ENCODE measurements around the gene MAML2.

Gene MAML2

GRCh38 chr11:96342961-96343711, at the start of gene MAML2:
Gene MAML2, minus strand, starts transcription at chr11:96343195. Its CDS starts 1,300 bp downstream, at chr11:96341895.
- no peak for TF ChIP-seq ZNF274 (IDR thresholded peaks at IDR 0.05; ENCODE audit: low read depth, low read length)
- H3K4me3 ChIP-seq (ENCODE audit: low read length), result peak within 1 kb of the TSS; percentile 100

GRCh38 chr11:96391698-96392307, 48.8 kb upstream of the MAML2 start:
- TF ChIP-seq ZNF274 (IDR thresholded peaks at IDR 0.05; ENCODE audit: low read depth, low read length), result no peak
- no peak overlapping the region for H3K4me3 ChIP-seq (ENCODE audit: low read length)

GRCh38 chr11:96390488-96390792, 47.4 kb upstream of the MAML2 start:
- H3K4me3 ChIP-seq (ENCODE audit: low read length), result peak overlapping the region; percentile 84
- TF ChIP-seq ZNF274 (IDR thresholded peaks at IDR 0.05; ENCODE audit: low read depth, low read length), result no peak

- peak within 1 kb of the TSS; percentile 84 for H3K4me3 ChIP-seq (ENCODE audit: low read length)
- no peak for TF ChIP-seq ZNF274 (IDR thresholded peaks at IDR 0.05; ENCODE audit: low read depth, low read length)
Measured at GRCh38 chr11:96389720-96390487, 46.9 kb upstream of the MAML2 start, which contains the start of the genes CCDC82 and JRKL. Gene CCDC82, minus strand, starts transcription at chr11:96389912. Its CDS starts 5,165 bp downstream, at chr11:96384747. Gene JRKL, plus strand, starts transcription at chr11:96390013. Its CDS starts 637 bp downstream, at chr11:96390650.

- H3K4me3 ChIP-seq (ENCODE audit: low read length), result peak overlapping the region; percentile 84
- no peak for TF ChIP-seq ZNF274 (IDR thresholded peaks at IDR 0.05; ENCODE audit: low read depth, low read length)
Measured at GRCh38 chr11:96388891-96389719, 46.1 kb upstream of the MAML2 start.

- no peak for TF ChIP-seq ZNF274 (IDR thresholded peaks at IDR 0.05; ENCODE audit: low read depth, low read length)
- no peak overlapping the region for H3K4me3 ChIP-seq (ENCODE audit: low read length)
Measured at GRCh38 chr11:96385187-96385586, 42.2 kb upstream of the MAML2 start.

- no peak for TF ChIP-seq ZNF274 (IDR thresholded peaks at IDR 0.05; ENCODE audit: low read depth, low read length)
- H3K4me3 ChIP-seq (ENCODE audit: low read length), result no peak overlapping the region
Measured at GRCh38 chr11:96384156-96384555, 41.2 kb upstream of the MAML2 start.

- no peak for TF ChIP-seq ZNF274 (IDR thresholded peaks at IDR 0.05; ENCODE audit: low read depth, low read length)
- no peak overlapping the region for H3K4me3 ChIP-seq (ENCODE audit: low read length)
Measured at GRCh38 chr11:96376796-96377195, 33.8 kb upstream of the MAML2 start.

GRCh38 chr11:96373826-96374225, 30.8 kb upstream of the MAML2 start:
- no peak for TF ChIP-seq ZNF274 (IDR thresholded peaks at IDR 0.05; ENCODE audit: low read depth, low read length)
- H3K4me3 ChIP-seq (ENCODE audit: low read length), result no peak overlapping the region

- no peak overlapping the region for H3K4me3 ChIP-seq (ENCODE audit: low read length)
- TF ChIP-seq ZNF274 (IDR thresholded peaks at IDR 0.05; ENCODE audit: low read depth, low read length), result no peak
Measured at GRCh38 chr11:96367342-96367741, 24.3 kb upstream of the MAML2 start.

GRCh38 chr11:96366024-96366423, 23.0 kb upstream of the MAML2 start:
- H3K4me3 ChIP-seq (ENCODE audit: low read length), result no peak overlapping the region
- no peak for TF ChIP-seq ZNF274 (IDR thresholded peaks at IDR 0.05; ENCODE audit: low read depth, low read length)

GRCh38 chr11:96365493-96365892, 22.5 kb upstream of the MAML2 start:
- TF ChIP-seq ZNF274 (IDR thresholded peaks at IDR 0.05; ENCODE audit: low read depth, low read length), result no peak

GRCh38 chr11:96361778-96362177, 18.8 kb upstream of the MAML2 start:
- H3K4me3 ChIP-seq (ENCODE audit: low read length), result no peak overlapping the region
- TF ChIP-seq ZNF274 (IDR thresholded peaks at IDR 0.05; ENCODE audit: low read depth, low read length), result no peak

More at GRCh38 chr11:96365493-96365892, 22.5 kb upstream of the MAML2 start:
- H3K4me3 ChIP-seq (ENCODE audit: low read length), result no peak overlapping the region

- TF ChIP-seq ZNF274 (IDR thresholded peaks at IDR 0.05; ENCODE audit: low read depth, low read length), result no peak
- H3K4me3 ChIP-seq (ENCODE audit: low read length), result no peak overlapping the region
Measured at GRCh38 chr11:96358321-96358720, 15.3 kb upstream of the MAML2 start.

All from GM08714 (cell line).